OCI-LY3 (cell line): Measurements from ENCODE around the gene PRKRA.
"Not testable (repeated sequence)": the region's sequence is repeated elsewhere in the genome, so short reads cannot be mapped to it uniquely, and the experiment has no call there.

Source experiments
- H2AFZ ChIP-seq: fragments of 200-600, 300-600 bp; shearing (Covaris generic); 2 replicates; pipeline ENCODE4 v1.6.0; 2014; ENCODE audit warnings: antibody characterized with exemption, low read depth, low read length
- H3K27ac ChIP-seq: fragments of 200-600, 300-600 bp; sonication (generic); 2 replicates; pipeline ENCODE4 v1.5.1; 2014; ENCODE audit warnings: mild to moderate bottlenecking, low read length, moderate library complexity, mixed read lengths
- H3K27me3 ChIP-seq: fragments of 200-600, 300-600 bp; sonication (generic); 2 replicates; pipeline ENCODE4 v1.6.1; 2014; ENCODE audit warnings: low read depth, low read length, mixed read lengths
- H3K36me3 ChIP-seq: fragments of 200-600, 300-600 bp; sonication (generic); replicated peaks from 2 replicates; pipeline ENCODE3; 2014; ENCODE audit warnings: low read depth, low read length, mixed read lengths
- H3K4me1 ChIP-seq: fragments of 300-600, 200-600 bp; sonication (generic); 2 replicates; pipeline ENCODE4 v1.6.1; 2014; ENCODE audit warnings: low read length, mixed read lengths
- H3K4me2 ChIP-seq: fragments of 200-600, 300-600 bp; sonication (generic); 2 replicates; pipeline ENCODE4 v1.6.1; 2014; ENCODE audit warnings: low read length, mixed read lengths
- H3K4me3 ChIP-seq: fragments of 300-600, 200-600 bp; sonication (generic); 2 replicates; pipeline ENCODE4 v1.5.1; 2014; ENCODE audit warnings: antibody characterized with exemption, mild to moderate bottlenecking, low read length, moderate library complexity
- H3K79me2 ChIP-seq: fragments of 300-600, 200-600 bp; shearing (Covaris generic); 2 replicates; pipeline ENCODE4 v1.6.1; 2014; ENCODE audit warnings: mild to moderate bottlenecking, low read length, mixed read lengths
- H3K9ac ChIP-seq: fragments of 300-600, 200-600 bp; shearing (Covaris generic); 2 replicates; pipeline ENCODE4 v1.6.0; 2014; ENCODE audit warnings: mild to moderate bottlenecking, low read length, moderate library complexity
- H3K9me3 ChIP-seq: fragments of 200-600, 300-600 bp; shearing (Covaris generic); 2 replicates; pipeline ENCODE4 v1.6.1; 2014; ENCODE audit warnings: low read length, mixed read lengths; ENCODE audit not compliant: insufficient read depth
- H4K20me1 ChIP-seq: fragments of 200-600, 300-600 bp; sonication (generic); 2 replicates; pipeline ENCODE4 v1.6.1; 2016; ENCODE audit warnings: low read length, mixed read lengths; ENCODE audit not compliant: insufficient read depth
- EZH2phosphoT487 ChIP-seq: fragments of 200-600 bp; shearing (Covaris generic); IDR thresholded peaks from 2 replicates; pipeline ENCODE4 v1.6.1; 2018; ENCODE audit warnings: antibody characterized with exemption, mixed run types, low read depth
- TF ChIP-seq, protein P1 (sequence below): fragments of 200-600, 300-600 bp; sonication (generic); IDR thresholded peaks from 2 replicates; pipeline ENCODE4 v1.5.1; 2014; ENCODE audit warnings: antibody characterized with exemption, low read length, low read depth

The PRKRA gene

DNA sequence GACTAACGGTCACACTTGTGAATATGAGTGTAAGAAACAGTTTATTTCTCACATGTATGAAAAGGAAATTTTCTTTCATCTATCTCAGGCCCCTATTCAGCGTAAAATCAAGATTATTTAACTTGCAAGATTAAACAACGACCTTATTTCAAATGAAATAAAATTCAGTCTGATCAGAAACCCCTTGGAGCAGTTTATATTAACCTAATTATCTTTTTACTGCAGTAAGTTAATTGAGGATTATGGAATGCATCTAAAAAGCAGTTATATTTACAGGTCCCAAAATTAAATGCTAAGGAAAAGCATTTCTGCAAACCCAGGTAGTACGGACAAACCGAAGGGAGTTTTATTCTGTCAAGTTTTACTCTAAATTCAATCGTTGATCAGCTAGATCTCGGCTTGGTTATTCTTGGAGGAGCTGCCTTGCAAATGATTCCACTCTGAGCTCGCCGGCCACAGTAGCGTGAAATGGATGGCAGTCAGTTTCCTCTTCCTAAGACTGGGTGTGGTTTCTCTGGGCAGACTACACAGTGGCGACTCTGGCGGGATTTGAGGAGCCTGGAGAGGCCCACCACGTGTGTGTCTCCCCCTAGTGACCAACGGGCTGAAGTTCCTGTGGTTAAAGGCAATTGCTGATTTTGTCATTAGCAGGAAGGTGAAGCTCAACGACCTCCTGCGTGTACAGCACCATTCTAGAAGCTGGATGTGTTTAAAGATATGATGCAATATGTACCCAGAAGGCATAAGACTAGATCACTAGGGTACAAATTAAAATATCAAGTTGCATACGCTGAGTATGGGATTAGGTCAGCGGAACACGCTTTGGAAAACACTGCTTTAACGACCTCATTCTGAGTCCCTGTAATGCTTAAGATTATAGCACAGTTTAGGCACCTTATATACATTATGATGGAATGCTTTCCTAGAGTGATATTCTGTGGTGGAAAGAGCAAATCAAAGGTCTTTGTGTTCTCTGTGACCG, 36.4 kb downstream of the PRKRA start:
- TF ChIP-seq, protein P1, sequence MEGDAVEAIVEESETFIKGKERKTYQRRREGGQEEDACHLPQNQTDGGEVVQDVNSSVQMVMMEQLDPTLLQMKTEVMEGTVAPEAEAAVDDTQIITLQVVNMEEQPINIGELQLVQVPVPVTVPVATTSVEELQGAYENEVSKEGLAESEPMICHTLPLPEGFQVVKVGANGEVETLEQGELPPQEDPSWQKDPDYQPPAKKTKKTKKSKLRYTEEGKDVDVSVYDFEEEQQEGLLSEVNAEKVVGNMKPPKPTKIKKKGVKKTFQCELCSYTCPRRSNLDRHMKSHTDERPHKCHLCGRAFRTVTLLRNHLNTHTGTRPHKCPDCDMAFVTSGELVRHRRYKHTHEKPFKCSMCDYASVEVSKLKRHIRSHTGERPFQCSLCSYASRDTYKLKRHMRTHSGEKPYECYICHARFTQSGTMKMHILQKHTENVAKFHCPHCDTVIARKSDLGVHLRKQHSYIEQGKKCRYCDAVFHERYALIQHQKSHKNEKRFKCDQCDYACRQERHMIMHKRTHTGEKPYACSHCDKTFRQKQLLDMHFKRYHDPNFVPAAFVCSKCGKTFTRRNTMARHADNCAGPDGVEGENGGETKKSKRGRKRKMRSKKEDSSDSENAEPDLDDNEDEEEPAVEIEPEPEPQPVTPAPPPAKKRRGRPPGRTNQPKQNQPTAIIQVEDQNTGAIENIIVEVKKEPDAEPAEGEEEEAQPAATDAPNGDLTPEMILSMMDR, result peak; percentile 90
- TF ChIP-seq EZH2phosphoT487, result no peak
- Histone ChIP-seq H3K27ac (peak overlapping the region; percentile 64), H2AFZ (peak overlapping the region; percentile 85)

GRCh38 chr2:178413472-178414265, 37.3 kb downstream of the PRKRA start:
- H3K4me1 ChIP-seq, result peaks cover 9% of the 10 kb centered on the region; the same call in 1 of the 2 replicates
- H4K20me1 ChIP-seq, result no peaks in the 10 kb centered on the region
- peak overlapping the region; percentile 85 for H2AFZ ChIP-seq
- no peaks in the 10 kb centered on the region for H3K79me2 ChIP-seq
- no peaks in the 10 kb centered on the region for H3K9me3 ChIP-seq
- peak overlapping the region; percentile 82 for H3K4me2 ChIP-seq
- TF ChIP-seq, protein P1, result no peak
- no peak for TF ChIP-seq EZH2phosphoT487
- peak overlapping the region; percentile 82 for H3K9ac ChIP-seq
- H3K36me3 ChIP-seq, result no peaks in the 10 kb centered on the region
- no peaks in the 10 kb centered on the region for H3K27me3 ChIP-seq
- peak overlapping the region; percentile 64 for H3K27ac ChIP-seq
- peak overlapping the region; percentile 90 for H3K4me3 ChIP-seq

More for the DNA sequence above, 36.4 kb downstream of the PRKRA start:
- Histone ChIP-seq H3K79me2 (no peaks in the 10 kb centered on the region), H3K36me3 (no peaks in the 10 kb centered on the region), H3K9me3 (no peaks in the 10 kb centered on the region), H3K9ac (peak overlapping the region; percentile 82), H3K27me3 (no peaks in the 10 kb centered on the region), H3K4me2 (peak overlapping the region; percentile 82), H3K4me1 (peaks cover 9% of the 10 kb centered on the region; the same call in 1 of the 2 replicates), H4K20me1 (no peaks in the 10 kb centered on the region), H3K4me3 (peak overlapping the region; percentile 90)

DNA sequence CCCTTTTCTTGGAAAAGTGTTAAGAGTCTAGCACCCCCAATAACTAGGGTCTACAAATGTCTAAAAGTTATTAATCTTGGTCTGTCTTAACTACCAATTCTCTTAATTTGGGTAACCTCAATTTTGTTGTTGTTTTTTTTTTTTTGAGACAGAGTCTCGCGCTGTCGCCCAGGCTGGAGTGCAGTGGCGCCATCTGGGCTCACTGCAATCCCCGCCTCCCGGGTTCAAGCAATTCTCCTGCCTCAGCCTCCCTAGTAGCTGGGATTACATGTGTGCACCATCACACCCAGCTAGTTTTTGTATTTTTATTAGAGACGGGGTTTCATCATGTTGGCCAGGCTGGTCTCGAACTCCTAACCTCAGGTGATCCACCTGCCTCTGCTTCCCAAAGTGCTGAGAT, 38.5 kb downstream of the PRKRA start:
- not testable (repeated sequence) for H2AFZ ChIP-seq, H3K36me3 ChIP-seq, H3K27me3 ChIP-seq, H3K79me2 ChIP-seq, H3K9me3 ChIP-seq, H4K20me1 ChIP-seq, H3K4me1 ChIP-seq, H3K9ac ChIP-seq, H3K27ac ChIP-seq
- peak overlapping the region; percentile 82 for H3K4me2 ChIP-seq
- peak overlapping the region; percentile 90; the same call in 1 of the 2 replicates for H3K4me3 ChIP-seq

- Histone ChIP-seq H3K9me3 (no peaks in the 10 kb centered on the region), H3K9ac (no peak overlapping the region), H3K4me2 (no peak overlapping the region), H3K79me2 (no peaks in the 10 kb centered on the region), H3K27ac (no peak overlapping the region), H3K4me3 (no peak overlapping the region), H2AFZ (no peak overlapping the region), H3K27me3 (no peaks in the 10 kb centered on the region), H3K4me1 (peaks cover 9% of the 10 kb centered on the region; the same call in 1 of the 2 replicates), H3K36me3 (no peaks in the 10 kb centered on the region), H4K20me1 (no peaks in the 10 kb centered on the region)
- TF ChIP-seq EZH2phosphoT487, result no peak
- TF ChIP-seq, protein P1, result no peak
Observed at GRCh38 chr2:178412047-178412446, 38.9 kb downstream of the PRKRA start.
